Transverse colon (tissue), 4 donors: ENCODE measurements around the gene PPFIA4. TPM values are rescaled to one million over a fixed set of nuclear protein-coding genes. Genes with fewer than 3 reads are reported as not detected.

Experiments used
- DNase-seq: peaks from one replicate; pipeline ENCODE4 v3.0.0-alpha.2; 2019
- H3K27ac ChIP-seq, 4 donors: fragments of 200-600 bp; sonication (generic); 2 replicates each; pipeline ENCODE4 v1.5.1; 2016 to 2018; ENCODE audit warnings: inconsistent platforms in 4 of 4
- H3K27me3 ChIP-seq: fragments of 200-600 bp; sonication (generic); 2 replicates; pipeline ENCODE4 v1.5.1; 2017; ENCODE audit warnings: inconsistent platforms
- H3K36me3 ChIP-seq, 4 donors: fragments of 200-600 bp; sonication (generic); 2 replicates each; pipeline ENCODE4 v1.5.1; 2017 to 2019; ENCODE audit warnings: inconsistent platforms in 4 of 4
- H3K4me1 ChIP-seq, 4 donors: fragments of 200-600 bp; sonication (generic); 2 replicates each; pipeline ENCODE4 v1.5.1; 2017 to 2020; ENCODE audit warnings: inconsistent platforms in 4 of 4
- H3K4me3 ChIP-seq, 4 donors: fragments of 200-600 bp; sonication (generic); 1 replicate in 1 of 4; 2 replicates in 3 of 4; pipeline versions ENCODE4 v1.5.1 to v1.6.1; 2017 to 2019; ENCODE audit warnings: inconsistent platforms in 4 of 4
- H3K9me3 ChIP-seq, 2 donors: fragments of 200-600 bp; sonication (generic); 2 replicates each; pipeline ENCODE4 v1.5.1; 2017 to 2019; ENCODE audit warnings: inconsistent platforms in 2 of 2
- CTCF ChIP-seq, 5 experiments: fragments of 200-600 bp in 3 of 5; fragments of 450-650 bp in 2 of 5; sonication (generic) in 3 of 5; IDR thresholded peaks; 1 replicate in 2 of 5; 2 replicates in 3 of 5; pipeline ENCODE4 v1.5.1; 2016 to 2017; ENCODE audit warnings: antibody characterized with exemption in 5 of 5, inconsistent platforms in 3 of 5, mild to moderate bottlenecking in 2 of 5, moderate library complexity in 1 of 5
- EP300 ChIP-seq: sonication (generic); formaldehyde crosslinking; IDR thresholded peaks from one replicate; pipeline ENCODE4 v1.6.1; 2017; ENCODE audit warnings: antibody characterized with exemption, low read depth
- POLR2A ChIP-seq: fragments of 450-650 bp; IDR thresholded peaks from one replicate; pipeline ENCODE4 v1.6.1; 2016; ENCODE audit warnings: antibody characterized with exemption, mild to moderate bottlenecking, moderate library complexity
- POLR2AphosphoS5 ChIP-seq, 3 donors: sonication (generic); formaldehyde crosslinking; IDR thresholded peaks; one replicate each; pipeline ENCODE4 v1.6.1; 2016; ENCODE audit warnings: antibody characterized with exemption in 3 of 3
- WGBS, 2 donors: methylation state at CpG; one replicate each; pipeline ENCODE4 v1.1.5; 2018; ENCODE audit warnings: low coverage in 1 of 2; 5-methylcytosine and 5-hydroxymethylcytosine counted together
- in situ Hi-C, 4 donors: fragments of 200-750 bp; cut with MboI; loops; one replicate each; pipeline versions ENCODE4 v1.15.0 to v1.15.1; 2017; ENCODE audit warnings: low sequenced_read_pairs in 3 of 4, low pct_ligation_motif_present in 1 of 4, low pct_unique_long_range_greater_than_20kb in 1 of 4
- intact Hi-C: fragments of 100-400 bp; cut with DNase I; formaldehyde crosslinking; loops from one replicate; pipeline ENCODE4 v1.15.1; 2023; ENCODE audit warnings: low total_unique reads
- total RNA-seq, 4 donors: library from RNA; depleted of rRNA; stranded (reverse); fragments of >200 nt; gene quantifications; one replicate each; pipeline ENCODE4 v1.1.0, GENCODE V29; 2016

Gene PPFIA4
- total RNA-seq, 4 donors from 2014 or later: 0.41 to 1.1 (median 0.48) TPM; not detected in 1

GRCh38 chr1:203006948-203007871 is 19.1 kb upstream of the PPFIA4 start, which contains the start of gene TMEM183A:
Gene TMEM183A, plus strand, starts transcription at chr1:203007374. Its CDS starts 92 bp downstream, at chr1:203007466.
- H3K27me3 ChIP-seq: no peaks in the 10 kb centered on the region
- in situ Hi-C loops: no loop called here
- H3K9me3 ChIP-seq: no peaks in the 10 kb centered on the region
- peak within 1 kb of the TSS; percentile 84 to 96 (median 89) for H3K4me3 ChIP-seq
- intact Hi-C loops: no loop called here
- H3K27ac ChIP-seq: peak within 1 kb of the TSS; percentile 94 to 99 (median 96)
- peaks cover 17 to 34% (median 21%) of the 10 kb centered on the region in 4 donors for H3K4me1 ChIP-seq
- DNase-seq: peak; percentile 97
- TF ChIP-seq POLR2AphosphoS5 (IDR thresholded peaks at IDR 0.05) (peak; percentile 97 to 98 (median 98)), POLR2A (peak; percentile 94), CTCF (IDR thresholded peaks at IDR 0.05) (peak in 1 of 5 experiments; percentile 11), EP300 (no peak)
- WGBS, 2 donors: 0% methylated on average over 11 to 43 of the region's 78 CpGs
- peaks cover 0 to 27% (median 9%) of the 10 kb centered on the region in 4 donors for H3K36me3 ChIP-seq

GRCh38 chr1:203009185-203009584 is 17.1 kb upstream of the PPFIA4 start:
- WGBS, 2 donors: 79 to 87% methylated on average over 3 of the region's 3 CpGs
- TF ChIP-seq CTCF (IDR thresholded peaks at IDR 0.05) (no peak), EP300 (no peak), POLR2A (no peak), POLR2AphosphoS5 (IDR thresholded peaks at IDR 0.05) (no peak)

GRCh38 chr1:203011582-203011981 is 14.7 kb upstream of the PPFIA4 start:
- no peaks in the 10 kb centered on the region for H3K27me3 ChIP-seq
- H3K4me1 ChIP-seq: peaks cover 12 to 25% (median 15%) of the 10 kb centered on the region in 4 donors
- no peak overlapping the region for H3K4me3 ChIP-seq
- WGBS, 2 donors: 61 to 74% methylated on average over 5 of the region's 5 CpGs
- peaks cover 0 to 67% (median 30%) of the 10 kb centered on the region in 4 donors for H3K36me3 ChIP-seq
- TF ChIP-seq EP300 (no peak), POLR2A (no peak), CTCF (IDR thresholded peaks at IDR 0.05) (no peak), POLR2AphosphoS5 (IDR thresholded peaks at IDR 0.05) (no peak)
- H3K27ac ChIP-seq: no peak overlapping the region
- H3K9me3 ChIP-seq: no peaks in the 10 kb centered on the region
- intact Hi-C loops: no loop called here
- in situ Hi-C loops: no loop called here
- DNase-seq: no peak

More at GRCh38 chr1:203009185-203009584, 17.1 kb upstream of the PPFIA4 start:
- in situ Hi-C loops: no loop called here
- H3K27me3 ChIP-seq: no peaks in the 10 kb centered on the region
- H3K36me3 ChIP-seq: peaks cover 0 to 43% (median 18%) of the 10 kb centered on the region in 4 donors
- peak overlapping the region in 1 of 4 donors; percentile 94 for H3K27ac ChIP-seq
- intact Hi-C loops: no loop called here
- DNase-seq: no peak
- peaks cover 17 to 34% (median 21%) of the 10 kb centered on the region in 4 donors for H3K4me1 ChIP-seq
- H3K9me3 ChIP-seq: no peaks in the 10 kb centered on the region
- no peak overlapping the region for H3K4me3 ChIP-seq

GRCh38 chr1:203017061-203017460 is 9.2 kb upstream of the PPFIA4 start:
- WGBS, 2 donors: 93 to 98% methylated on average over 4 of the region's 4 CpGs
- TF ChIP-seq EP300 (no peak), CTCF (IDR thresholded peaks at IDR 0.05) (no peak), POLR2AphosphoS5 (IDR thresholded peaks at IDR 0.05) (no peak), POLR2A (no peak)
- Histone ChIP-seq H3K4me3 (no peak overlapping the region), H3K27me3 (no peaks in the 10 kb centered on the region), H3K9me3 (no peaks in the 10 kb centered on the region), H3K27ac (no peak overlapping the region), H3K36me3 (peaks cover 0 to 92% (median 45%) of the 10 kb centered on the region in 4 donors), H3K4me1 (no peaks in the 10 kb centered on the region)
- intact Hi-C loops (no loop called here), in situ Hi-C loops (no loop called here)
- DNase-seq: no peak
